Mesothelial cell of epicardium (in vitro differentiated cells): ENCODE measurements around the gene EPSTI1. TPM values are rescaled to one million over a fixed set of nuclear protein-coding genes. Genes with fewer than 3 reads are reported as not detected.
A peak's percentile ranks its signal among the peaks of the same experiment; 100 is the strongest.
"Not testable (repeated sequence)": the region's sequence is repeated elsewhere in the genome, so short reads cannot be mapped to it uniquely, and the experiment has no call there.

Source experiments
- DNase-seq, 2 experiments: peaks; one replicate each; pipeline ENCODE4 v3.0.0; 2021; ENCODE audit warnings: low spot score in 2 of 2; ENCODE audit not compliant: unreplicated experiment in 2 of 2
- H3K27ac Mint-ChIP-seq: 2 replicates; pipeline ENCODE4 v1.8.0; 2021; ENCODE audit warnings: mixed read lengths
- H3K27me3 Mint-ChIP-seq: 2 replicates; pipeline ENCODE4 v1.8.0; 2021; ENCODE audit warnings: low read depth, mixed read lengths
- H3K36me3 Mint-ChIP-seq: 2 replicates; pipeline ENCODE4 v1.8.0; 2021; ENCODE audit warnings: mixed read lengths
- H3K4me1 Mint-ChIP-seq: 2 replicates; pipeline ENCODE4 v1.8.0; 2021; ENCODE audit warnings: mixed read lengths
- H3K4me3 Mint-ChIP-seq: 2 replicates; pipeline ENCODE4 v1.8.0; 2021; ENCODE audit warnings: mild to moderate bottlenecking, moderate library complexity, mixed read lengths
- H3K9me3 Mint-ChIP-seq: 2 replicates; pipeline ENCODE4 v1.8.0; 2021; ENCODE audit warnings: mixed read lengths
- total RNA-seq: library from RNA; stranded (reverse); gene quantifications from 3 replicates; pipeline ENCODE4 v1.2.1, GENCODE V29; 2021
- TF ChIP-seq, protein P1 (sequence below): fragments of 200-600 bp; sonication (generic); IDR thresholded peaks from one replicate; pipeline ENCODE4 v1.5.0; 2021; ENCODE audit warnings: antibody characterized with exemption; ENCODE audit not compliant: unreplicated experiment

EPSTI1 gene
- total RNA-seq, 1 donor from 2014 or later: 37.3 TPM

DNA sequence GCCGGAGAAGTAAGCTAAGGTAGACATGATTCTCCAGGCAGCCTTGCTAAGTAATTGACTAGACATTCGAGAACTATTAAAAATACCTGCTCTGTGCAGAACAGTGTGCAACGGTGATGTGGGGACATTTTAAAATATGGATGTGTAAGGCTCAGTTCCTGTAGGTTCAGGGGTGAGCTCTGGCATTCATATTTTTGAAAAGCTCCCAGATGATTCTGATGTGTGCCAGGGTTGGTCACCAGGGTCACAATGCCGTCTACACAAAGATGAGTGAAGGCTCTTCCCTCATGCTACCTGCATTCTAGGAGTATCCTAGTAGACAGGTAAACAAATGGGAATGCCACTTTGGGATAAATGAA, 702 bp upstream of the EPSTI1 start:
- H3K27me3 Mint-ChIP-seq: no peaks in the 10 kb centered on the region
- H3K4me3 Mint-ChIP-seq: peak overlapping the region; percentile 72
- peaks cover 59% of the 10 kb centered on the region for H3K4me1 Mint-ChIP-seq
- H3K27ac Mint-ChIP-seq: peak overlapping the region; percentile 99
- TF ChIP-seq, protein P1, sequence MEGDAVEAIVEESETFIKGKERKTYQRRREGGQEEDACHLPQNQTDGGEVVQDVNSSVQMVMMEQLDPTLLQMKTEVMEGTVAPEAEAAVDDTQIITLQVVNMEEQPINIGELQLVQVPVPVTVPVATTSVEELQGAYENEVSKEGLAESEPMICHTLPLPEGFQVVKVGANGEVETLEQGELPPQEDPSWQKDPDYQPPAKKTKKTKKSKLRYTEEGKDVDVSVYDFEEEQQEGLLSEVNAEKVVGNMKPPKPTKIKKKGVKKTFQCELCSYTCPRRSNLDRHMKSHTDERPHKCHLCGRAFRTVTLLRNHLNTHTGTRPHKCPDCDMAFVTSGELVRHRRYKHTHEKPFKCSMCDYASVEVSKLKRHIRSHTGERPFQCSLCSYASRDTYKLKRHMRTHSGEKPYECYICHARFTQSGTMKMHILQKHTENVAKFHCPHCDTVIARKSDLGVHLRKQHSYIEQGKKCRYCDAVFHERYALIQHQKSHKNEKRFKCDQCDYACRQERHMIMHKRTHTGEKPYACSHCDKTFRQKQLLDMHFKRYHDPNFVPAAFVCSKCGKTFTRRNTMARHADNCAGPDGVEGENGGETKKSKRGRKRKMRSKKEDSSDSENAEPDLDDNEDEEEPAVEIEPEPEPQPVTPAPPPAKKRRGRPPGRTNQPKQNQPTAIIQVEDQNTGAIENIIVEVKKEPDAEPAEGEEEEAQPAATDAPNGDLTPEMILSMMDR: no peak
- no peaks in the 10 kb centered on the region for H3K9me3 Mint-ChIP-seq
- no peak for DNase-seq
- H3K36me3 Mint-ChIP-seq: no peaks in the 10 kb centered on the region

DNA sequence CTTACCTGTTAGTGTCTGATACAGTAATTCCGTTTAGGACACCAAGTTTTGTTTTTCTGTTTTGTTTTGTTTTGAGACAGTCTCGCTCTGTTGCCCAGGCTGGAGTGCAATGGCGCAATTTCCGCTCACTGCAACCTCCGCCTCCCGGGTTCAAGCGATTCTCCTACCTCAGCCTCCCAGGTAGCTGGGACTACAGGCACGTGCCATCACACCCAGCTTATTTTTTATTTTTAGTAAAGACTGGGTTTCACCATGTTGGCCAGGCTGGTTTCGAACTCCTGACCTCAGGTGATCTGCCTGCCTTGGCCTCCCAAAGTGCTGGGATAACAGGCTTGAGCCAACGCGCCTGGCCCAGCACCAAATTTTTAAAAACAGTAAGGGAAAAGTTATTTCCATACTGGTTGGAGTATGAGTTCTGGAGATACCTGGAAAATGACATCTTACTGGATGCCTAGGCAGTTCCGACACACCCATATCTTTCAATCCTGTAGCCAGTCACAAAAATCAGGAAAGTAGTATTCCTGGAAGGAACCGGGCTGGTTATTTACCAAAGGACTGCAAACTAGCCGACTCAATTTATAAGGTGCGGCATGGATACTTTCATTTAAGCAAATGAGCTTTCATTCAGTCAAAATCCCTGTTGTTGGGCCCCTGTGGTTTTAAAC, 676 bp downstream of the EPSTI1 start:
- not testable (repeated sequence) for H3K9me3 Mint-ChIP-seq, H3K36me3 Mint-ChIP-seq, DNase-seq, H3K27me3 Mint-ChIP-seq
- Mint-ChIP-seq H3K4me3 (peak overlapping the region; percentile 72), H3K27ac (peak overlapping the region; percentile 99), H3K4me1 (peaks cover 51% of the 10 kb centered on the region)

DNA sequence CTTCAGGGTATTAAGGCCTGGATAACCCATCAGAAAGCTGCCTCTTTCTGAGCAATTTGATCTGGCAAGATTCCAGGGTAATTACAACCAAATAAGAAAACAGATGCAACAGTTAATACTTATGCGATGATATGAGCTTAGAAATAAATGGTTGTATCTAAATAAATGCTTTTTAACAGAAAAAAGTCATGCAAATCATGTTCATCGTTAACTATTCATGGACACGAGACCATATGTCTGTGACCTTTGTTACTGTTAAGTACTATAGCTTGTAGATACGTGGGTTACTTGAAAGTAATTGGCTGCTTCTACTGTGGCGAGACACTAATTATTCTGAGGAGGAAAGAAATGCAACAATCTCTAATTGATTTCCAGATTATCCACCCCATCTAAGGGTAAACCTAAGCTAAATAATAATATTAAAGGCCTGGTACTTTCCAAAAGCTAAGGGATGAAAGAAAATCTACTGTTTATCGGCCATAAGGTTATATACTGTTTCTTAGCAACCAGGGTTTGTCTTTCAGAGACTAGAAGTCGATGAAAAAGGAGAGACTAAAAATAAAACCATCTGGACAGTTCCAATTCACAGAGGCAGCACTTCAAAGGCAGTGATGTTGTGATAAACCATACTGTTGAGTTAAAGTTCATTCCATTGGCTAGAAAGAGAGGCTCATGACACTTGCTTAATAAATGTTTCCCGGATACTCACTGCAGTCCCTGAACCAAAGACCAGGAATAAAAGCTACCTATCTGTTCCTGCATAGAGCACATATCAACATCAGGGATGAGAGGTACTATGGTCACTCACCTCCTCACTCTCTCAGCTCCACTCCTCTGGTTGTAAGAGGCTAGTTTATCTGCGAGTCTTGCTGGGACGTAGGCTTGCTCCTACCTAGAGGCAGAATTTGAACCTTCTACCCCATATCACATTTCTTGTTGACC, 1.5 kb downstream of the EPSTI1 start:
- TF ChIP-seq, protein P1: no peak
- H3K4me3 Mint-ChIP-seq: peak overlapping the region; percentile 72

DNA sequence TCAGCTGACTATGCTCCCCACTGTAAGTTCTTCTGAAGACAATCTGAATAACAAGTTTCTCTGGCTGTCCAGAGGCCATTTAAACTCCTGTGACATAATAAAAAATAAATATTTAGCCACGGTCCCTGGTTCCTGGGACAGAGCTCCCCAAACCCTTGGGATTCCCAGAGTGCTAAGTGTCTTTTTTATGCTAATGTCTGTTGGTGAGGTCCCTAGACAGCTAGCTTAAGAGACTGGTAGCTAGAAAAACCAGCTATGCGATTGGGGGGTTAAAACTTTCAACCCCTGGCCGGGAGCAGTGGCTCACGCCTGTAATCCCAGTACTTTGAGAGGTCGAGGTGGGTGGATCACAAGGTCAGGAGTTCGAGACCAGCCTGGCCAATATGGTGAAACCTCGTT, 5.9 kb downstream of the EPSTI1 start:
- Mint-ChIP-seq H3K4me3 (no peak overlapping the region), H3K36me3 (peaks cover 3% of the 10 kb centered on the region), H3K4me1 (peaks cover 67% of the 10 kb centered on the region), H3K27ac (peak overlapping the region; percentile 77), H3K9me3 (no peaks in the 10 kb centered on the region), H3K27me3 (no peaks in the 10 kb centered on the region)
- TF ChIP-seq, protein P1: no peak
- no peak for DNase-seq

More for the DNA sequence above, 1.5 kb downstream of the EPSTI1 start:
- no peak for DNase-seq
- peaks cover 50% of the 10 kb centered on the region for H3K4me1 Mint-ChIP-seq
- no peaks in the 10 kb centered on the region for H3K36me3 Mint-ChIP-seq
- no peaks in the 10 kb centered on the region for H3K9me3 Mint-ChIP-seq
- H3K27me3 Mint-ChIP-seq: no peaks in the 10 kb centered on the region
- H3K27ac Mint-ChIP-seq: peak overlapping the region; percentile 99

DNA sequence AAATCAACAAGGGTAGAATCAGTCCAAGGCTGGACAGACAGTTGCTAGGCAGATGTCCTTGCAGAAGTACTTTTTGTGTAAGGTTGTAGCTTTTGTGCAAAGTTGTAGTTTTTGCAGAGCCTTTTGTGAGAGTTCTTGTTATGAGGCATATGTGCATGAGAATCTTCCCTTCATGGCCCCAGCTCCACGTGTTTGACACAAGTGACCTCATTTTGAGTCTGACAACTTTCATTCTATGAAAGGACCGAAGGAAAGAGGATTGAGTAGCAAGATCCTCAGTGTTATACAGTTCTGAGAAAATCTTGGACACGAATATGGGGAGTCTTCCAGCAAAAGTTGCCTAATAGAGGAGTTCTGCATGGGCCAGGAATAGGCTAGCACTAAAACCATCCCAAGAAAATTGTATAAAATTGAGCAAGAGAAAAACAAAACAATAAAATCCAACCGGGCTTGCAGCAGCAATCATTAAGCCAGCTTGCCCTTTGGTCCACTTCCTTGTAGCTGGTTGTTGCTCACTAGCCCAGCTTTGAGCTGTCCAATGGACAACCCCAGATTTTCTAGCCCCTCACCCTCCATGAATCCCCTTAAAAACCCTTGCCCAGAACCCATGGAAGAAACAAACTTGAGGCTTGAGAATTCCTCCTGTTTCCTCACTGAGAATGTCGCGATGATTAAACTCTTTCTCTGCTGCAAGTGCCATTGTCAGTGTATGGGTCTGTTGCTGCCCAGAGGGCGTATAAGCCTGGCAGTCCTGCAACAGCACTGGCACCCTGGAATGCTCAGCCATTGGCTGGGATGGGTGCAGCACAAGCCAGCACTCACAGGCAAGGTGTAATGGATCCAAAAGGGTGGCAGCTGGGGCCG, 6.5 kb downstream of the EPSTI1 start:
- Mint-ChIP-seq H3K27me3 (no peaks in the 10 kb centered on the region), H3K9me3 (no peaks in the 10 kb centered on the region), H3K27ac (peak overlapping the region; percentile 77), H3K36me3 (peaks cover 3% of the 10 kb centered on the region), H3K4me1 (peaks cover 65% of the 10 kb centered on the region), H3K4me3 (no peak overlapping the region)
- DNase-seq: no peak
- TF ChIP-seq, protein P1: no peak
